WTC11 (cell line): Measurements from ENCODE around the gene ARL4C. TPM values are rescaled to one million over a fixed set of nuclear protein-coding genes. Genes with fewer than 3 reads are reported as not detected.

ENCODE experiments used
- ATAC-seq: fragments of 200-7000 bp; cut with Tn5 transposase; 2 replicates; pipeline ENCODE4 v1.10.0; 2021; ENCODE audit warnings: mild to moderate bottlenecking, moderate library complexity
- CTCF ChIA-PET: fragments of 300-600 bp; sonication (Branson Sonifier 250); formaldehyde crosslinking; loops from one replicate; lab custom pipeline; 2021; ENCODE audit warnings: antibody characterized with exemption; lab: Charles Lee
- POLR2A ChIA-PET: fragments of 350-600 bp; sonication (Branson Sonifier 250); formaldehyde crosslinking; loops from one replicate; lab custom pipeline; 2021; ENCODE audit warnings: antibody characterized with exemption; lab: Charles Lee
- DNase-seq: peaks from one replicate; pipeline ENCODE4 v3.0.0; 2021; ENCODE audit warnings: low spot score
- H3K27ac Mint-ChIP-seq: 2 replicates; pipeline ENCODE4 v1.8.0; 2021; ENCODE audit warnings: mixed read lengths
- H3K27me3 Mint-ChIP-seq: 2 replicates; pipeline ENCODE4 v1.8.0; 2021; ENCODE audit warnings: low read depth, mild to moderate bottlenecking, moderate library complexity, mixed read lengths
- H3K36me3 Mint-ChIP-seq: 2 replicates; pipeline ENCODE4 v1.8.0; 2021; ENCODE audit warnings: mixed read lengths
- H3K4me1 Mint-ChIP-seq: 2 replicates; pipeline ENCODE4 v1.8.0; 2022; ENCODE audit warnings: mixed read lengths
- H3K4me3 Mint-ChIP-seq: 2 replicates; pipeline ENCODE4 v1.8.0; 2021; ENCODE audit warnings: mild to moderate bottlenecking, moderate library complexity, mixed read lengths
- H3K9me3 Mint-ChIP-seq: 2 replicates; pipeline ENCODE4 v1.8.0; 2021; ENCODE audit warnings: mixed read lengths
- ESRRA ChIP-seq: sonication (generic); formaldehyde crosslinking; IDR thresholded peaks from 2 replicates; pipeline ENCODE4 v1.8.1; 2022; ENCODE audit warnings: mild to moderate bottlenecking, missing genetic modification reagents, borderline replicate concordance
- FOXJ3 ChIP-seq: sonication (generic); formaldehyde crosslinking; IDR thresholded peaks from 2 replicates; pipeline ENCODE4 v1.9.0; 2021; ENCODE audit warnings: missing genetic modification reagents, mild to moderate bottlenecking, borderline replicate concordance
- HMGA2 ChIP-seq: fragments of 250-450 bp; sonication (Bioruptor Pico); IDR thresholded peaks from 2 replicates; pipeline ENCODE4 v1.4.0; 2021; ENCODE audit warnings: mild to moderate bottlenecking, moderate library complexity
- RORB ChIP-seq: fragments of 250-450 bp; sonication (Bioruptor Pico); IDR thresholded peaks from 2 replicates; pipeline ENCODE4 v1.9.0; 2021; ENCODE audit warnings: mild to moderate bottlenecking
- TCF7 ChIP-seq: sonication (generic); formaldehyde crosslinking; IDR thresholded peaks from 2 replicates; pipeline ENCODE4 v1.8.0; 2022; ENCODE audit warnings: mild to moderate bottlenecking, low read depth, missing genetic modification reagents, moderate library complexity
- TEAD4 ChIP-seq: sonication (generic); formaldehyde crosslinking; IDR thresholded peaks from 2 replicates; pipeline ENCODE4 v1.8.0; 2022; ENCODE audit warnings: mild to moderate bottlenecking, missing genetic modification reagents
- ZBTB21 ChIP-seq: sonication (generic); formaldehyde crosslinking; IDR thresholded peaks from 2 replicates; pipeline ENCODE4 v1.8.1; 2023; ENCODE audit warnings: mild to moderate bottlenecking, missing genetic modification reagents, borderline replicate concordance
- ZNF138 ChIP-seq: sonication (generic); formaldehyde crosslinking; conservative IDR thresholded peaks from 2 replicates; pipeline ENCODE4 v1.8.1; 2022; ENCODE audit warnings: mild to moderate bottlenecking, moderate library complexity, missing genetic modification reagents
- ZNF263 ChIP-seq: sonication (generic); formaldehyde crosslinking; IDR thresholded peaks from 2 replicates; pipeline ENCODE4 v1.8.1; 2022; ENCODE audit warnings: low read depth, mild to moderate bottlenecking, moderate library complexity, missing genetic modification reagents
- total RNA-seq: library from RNA; stranded (reverse); gene quantifications from 3 replicates; pipeline ENCODE4 v1.2.3, GENCODE V29; 2021
- TF ChIP-seq, protein P1 (sequence below): sonication (generic); formaldehyde crosslinking; IDR thresholded peaks from 2 replicates; pipeline ENCODE4 v1.8.1; 2023; ENCODE audit warnings: mild to moderate bottlenecking, missing genetic modification reagents, moderate library complexity
- TF ChIP-seq, protein P2 (sequence below): fragments of 250-450 bp; sonication (Bioruptor Pico); IDR thresholded peaks from 2 replicates; pipeline ENCODE4 v2.1.2; 2022; ENCODE audit warnings: mild to moderate bottlenecking, moderate library complexity
- TF ChIP-seq, protein P3 (sequence below): sonication (generic); formaldehyde crosslinking; conservative IDR thresholded peaks from 2 replicates; pipeline ENCODE4 v1.8.1; 2023; ENCODE audit warnings: mild to moderate bottlenecking, low read depth, missing genetic modification reagents, moderate library complexity
- TF ChIP-seq, protein P4 (sequence below): sonication (generic); formaldehyde crosslinking; IDR thresholded peaks from 2 replicates; pipeline ENCODE4 v1.8.1; 2022; ENCODE audit warnings: mild to moderate bottlenecking, moderate library complexity, missing genetic modification reagents
- TF ChIP-seq, protein P5 (sequence below): sonication (generic); formaldehyde crosslinking; IDR thresholded peaks from 2 replicates; pipeline ENCODE4 v1.8.1; 2022; ENCODE audit warnings: low read depth, missing genetic modification reagents, borderline replicate concordance
- TF ChIP-seq, protein P6 (sequence below): sonication (generic); formaldehyde crosslinking; IDR thresholded peaks from 2 replicates; pipeline ENCODE4 v1.8.0; 2022; ENCODE audit warnings: mild to moderate bottlenecking, missing genetic modification reagents
- TF ChIP-seq, protein P7 (sequence below): sonication (generic); formaldehyde crosslinking; IDR thresholded peaks from 2 replicates; pipeline ENCODE4 v1.8.1; 2022; ENCODE audit warnings: missing genetic modification reagents, borderline replicate concordance
- TF ChIP-seq, protein P8 (sequence below): sonication (generic); formaldehyde crosslinking; IDR thresholded peaks from 2 replicates; pipeline ENCODE4 v1.8.1; 2023; ENCODE audit warnings: mild to moderate bottlenecking, moderate library complexity, missing genetic modification reagents

Gene ARL4C
- total RNA-seq, 1 experiment from 2014 or later, result 10.6 TPM

DNA sequence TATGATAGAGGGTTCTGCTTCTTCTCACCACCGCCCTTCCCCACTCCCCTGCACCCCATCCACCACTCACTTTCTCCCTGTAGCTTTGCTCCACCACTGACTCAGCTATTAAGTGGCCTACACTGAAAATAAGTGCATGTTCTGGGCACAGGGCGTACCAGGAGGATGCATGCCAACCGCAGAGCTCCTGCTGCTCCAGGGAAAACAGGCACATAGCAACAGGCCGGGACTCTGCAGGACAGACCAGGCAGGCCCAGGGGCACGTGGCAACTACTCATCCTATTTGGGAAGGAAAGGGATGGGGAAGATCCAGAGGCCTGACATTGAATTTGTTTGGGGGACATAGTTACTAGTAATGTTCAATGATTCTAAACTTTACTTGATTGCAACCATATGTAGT lies 28.4 kb downstream of the ARL4C start (continued):
- TF ChIP-seq HMGA2 (CRISPR knock-in tag) (no peak), ZNF138 (no peak)
- TF ChIP-seq, protein P1, sequence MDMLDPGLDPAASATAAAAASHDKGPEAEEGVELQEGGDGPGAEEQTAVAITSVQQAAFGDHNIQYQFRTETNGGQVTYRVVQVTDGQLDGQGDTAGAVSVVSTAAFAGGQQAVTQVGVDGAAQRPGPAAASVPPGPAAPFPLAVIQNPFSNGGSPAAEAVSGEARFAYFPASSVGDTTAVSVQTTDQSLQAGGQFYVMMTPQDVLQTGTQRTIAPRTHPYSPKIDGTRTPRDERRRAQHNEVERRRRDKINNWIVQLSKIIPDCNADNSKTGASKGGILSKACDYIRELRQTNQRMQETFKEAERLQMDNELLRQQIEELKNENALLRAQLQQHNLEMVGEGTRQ (CRISPR knock-in tag), result no peak

DNA sequence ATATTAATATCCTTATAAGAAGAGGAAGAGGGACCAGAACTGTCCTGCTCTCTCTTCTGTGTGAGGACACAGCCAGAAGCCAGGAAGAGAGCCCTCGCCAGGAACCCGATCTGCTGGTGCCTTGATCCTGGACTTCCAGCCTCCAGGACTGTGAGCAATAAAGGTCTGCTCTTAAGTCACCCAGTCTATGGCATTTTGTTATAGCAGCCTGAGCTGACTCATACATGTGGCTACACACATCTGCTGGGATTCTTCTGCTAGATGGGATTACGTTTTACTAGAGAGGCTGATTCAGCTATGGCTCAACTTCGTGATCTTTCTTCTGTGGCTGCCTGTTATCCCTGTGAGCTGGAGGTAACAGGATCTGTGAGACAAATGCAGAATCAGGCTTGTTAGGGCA lies 29.6 kb downstream of the ARL4C start:
- no peaks in the 10 kb centered on the region; the same call in 1 of the 2 replicates for H3K27me3 Mint-ChIP-seq
- DNase-seq, result no peak
- H3K27ac Mint-ChIP-seq, result no peak overlapping the region
- TF ChIP-seq, protein P2, sequence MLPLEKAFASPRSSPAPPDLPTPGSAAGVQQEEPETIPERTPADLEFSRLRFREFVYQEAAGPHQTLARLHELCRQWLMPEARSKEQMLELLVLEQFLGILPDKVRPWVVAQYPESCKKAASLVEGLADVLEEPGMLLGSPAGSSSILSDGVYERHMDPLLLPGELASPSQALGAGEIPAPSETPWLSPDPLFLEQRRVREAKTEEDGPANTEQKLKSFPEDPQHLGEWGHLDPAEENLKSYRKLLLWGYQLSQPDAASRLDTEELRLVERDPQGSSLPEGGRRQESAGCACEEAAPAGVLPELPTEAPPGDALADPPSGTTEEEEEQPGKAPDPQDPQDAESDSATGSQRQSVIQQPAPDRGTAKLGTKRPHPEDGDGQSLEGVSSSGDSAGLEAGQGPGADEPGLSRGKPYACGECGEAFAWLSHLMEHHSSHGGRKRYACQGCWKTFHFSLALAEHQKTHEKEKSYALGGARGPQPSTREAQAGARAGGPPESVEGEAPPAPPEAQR, result no peak
- TF ChIP-seq TCF7, result no peak
- no peak for TF ChIP-seq ZBTB21 (CRISPR knock-in tag)
- TF ChIP-seq, protein P3, sequence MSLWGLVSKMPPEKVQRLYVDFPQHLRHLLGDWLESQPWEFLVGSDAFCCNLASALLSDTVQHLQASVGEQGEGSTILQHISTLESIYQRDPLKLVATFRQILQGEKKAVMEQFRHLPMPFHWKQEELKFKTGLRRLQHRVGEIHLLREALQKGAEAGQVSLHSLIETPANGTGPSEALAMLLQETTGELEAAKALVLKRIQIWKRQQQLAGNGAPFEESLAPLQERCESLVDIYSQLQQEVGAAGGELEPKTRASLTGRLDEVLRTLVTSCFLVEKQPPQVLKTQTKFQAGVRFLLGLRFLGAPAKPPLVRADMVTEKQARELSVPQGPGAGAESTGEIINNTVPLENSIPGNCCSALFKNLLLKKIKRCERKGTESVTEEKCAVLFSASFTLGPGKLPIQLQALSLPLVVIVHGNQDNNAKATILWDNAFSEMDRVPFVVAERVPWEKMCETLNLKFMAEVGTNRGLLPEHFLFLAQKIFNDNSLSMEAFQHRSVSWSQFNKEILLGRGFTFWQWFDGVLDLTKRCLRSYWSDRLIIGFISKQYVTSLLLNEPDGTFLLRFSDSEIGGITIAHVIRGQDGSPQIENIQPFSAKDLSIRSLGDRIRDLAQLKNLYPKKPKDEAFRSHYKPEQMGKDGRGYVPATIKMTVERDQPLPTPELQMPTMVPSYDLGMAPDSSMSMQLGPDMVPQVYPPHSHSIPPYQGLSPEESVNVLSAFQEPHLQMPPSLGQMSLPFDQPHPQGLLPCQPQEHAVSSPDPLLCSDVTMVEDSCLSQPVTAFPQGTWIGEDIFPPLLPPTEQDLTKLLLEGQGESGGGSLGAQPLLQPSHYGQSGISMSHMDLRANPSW (CRISPR knock-in tag), result no peak
- TF ChIP-seq, protein P4, sequence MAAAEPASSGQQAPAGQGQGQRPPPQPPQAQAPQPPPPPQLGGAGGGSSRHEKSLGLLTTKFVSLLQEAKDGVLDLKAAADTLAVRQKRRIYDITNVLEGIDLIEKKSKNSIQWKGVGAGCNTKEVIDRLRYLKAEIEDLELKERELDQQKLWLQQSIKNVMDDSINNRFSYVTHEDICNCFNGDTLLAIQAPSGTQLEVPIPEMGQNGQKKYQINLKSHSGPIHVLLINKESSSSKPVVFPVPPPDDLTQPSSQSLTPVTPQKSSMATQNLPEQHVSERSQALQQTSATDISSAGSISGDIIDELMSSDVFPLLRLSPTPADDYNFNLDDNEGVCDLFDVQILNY, result no peak
- no peak for TF ChIP-seq ESRRA
- TF ChIP-seq ZNF263 (CRISPR knock-in tag), result no peak
- TF ChIP-seq, protein P5, sequence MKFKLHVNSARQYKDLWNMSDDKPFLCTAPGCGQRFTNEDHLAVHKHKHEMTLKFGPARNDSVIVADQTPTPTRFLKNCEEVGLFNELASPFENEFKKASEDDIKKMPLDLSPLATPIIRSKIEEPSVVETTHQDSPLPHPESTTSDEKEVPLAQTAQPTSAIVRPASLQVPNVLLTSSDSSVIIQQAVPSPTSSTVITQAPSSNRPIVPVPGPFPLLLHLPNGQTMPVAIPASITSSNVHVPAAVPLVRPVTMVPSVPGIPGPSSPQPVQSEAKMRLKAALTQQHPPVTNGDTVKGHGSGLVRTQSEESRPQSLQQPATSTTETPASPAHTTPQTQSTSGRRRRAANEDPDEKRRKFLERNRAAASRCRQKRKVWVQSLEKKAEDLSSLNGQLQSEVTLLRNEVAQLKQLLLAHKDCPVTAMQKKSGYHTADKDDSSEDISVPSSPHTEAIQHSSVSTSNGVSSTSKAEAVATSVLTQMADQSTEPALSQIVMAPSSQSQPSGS (CRISPR knock-in tag), result no peak
- TF ChIP-seq, protein P6, sequence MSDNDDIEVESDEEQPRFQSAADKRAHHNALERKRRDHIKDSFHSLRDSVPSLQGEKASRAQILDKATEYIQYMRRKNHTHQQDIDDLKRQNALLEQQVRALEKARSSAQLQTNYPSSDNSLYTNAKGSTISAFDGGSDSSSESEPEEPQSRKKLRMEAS (CRISPR knock-in tag), result no peak
- TF ChIP-seq FOXJ3 (CRISPR knock-in tag), result no peak
- TF ChIP-seq, protein P7, sequence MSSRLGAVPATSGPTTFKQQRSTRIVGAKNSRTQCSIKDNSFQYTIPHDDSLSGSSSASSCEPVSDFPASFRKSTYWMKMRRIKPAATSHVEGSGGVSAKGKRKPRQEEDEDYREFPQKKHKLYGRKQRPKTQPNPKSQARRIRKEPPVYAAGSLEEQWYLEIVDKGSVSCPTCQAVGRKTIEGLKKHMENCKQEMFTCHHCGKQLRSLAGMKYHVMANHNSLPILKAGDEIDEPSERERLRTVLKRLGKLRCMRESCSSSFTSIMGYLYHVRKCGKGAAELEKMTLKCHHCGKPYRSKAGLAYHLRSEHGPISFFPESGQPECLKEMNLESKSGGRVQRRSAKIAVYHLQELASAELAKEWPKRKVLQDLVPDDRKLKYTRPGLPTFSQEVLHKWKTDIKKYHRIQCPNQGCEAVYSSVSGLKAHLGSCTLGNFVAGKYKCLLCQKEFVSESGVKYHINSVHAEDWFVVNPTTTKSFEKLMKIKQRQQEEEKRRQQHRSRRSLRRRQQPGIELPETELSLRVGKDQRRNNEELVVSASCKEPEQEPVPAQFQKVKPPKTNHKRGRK, result no peak
- H3K4me1 Mint-ChIP-seq, result no peaks in the 10 kb centered on the region
- ChIA-PET CTCF (no interaction called here), POLR2A (no interaction called here)
- H3K9me3 Mint-ChIP-seq, result peaks cover 14% of the 10 kb centered on the region
- H3K36me3 Mint-ChIP-seq, result no peaks in the 10 kb centered on the region
- H3K4me3 Mint-ChIP-seq, result no peak overlapping the region
- no peak for ATAC-seq

DNA sequence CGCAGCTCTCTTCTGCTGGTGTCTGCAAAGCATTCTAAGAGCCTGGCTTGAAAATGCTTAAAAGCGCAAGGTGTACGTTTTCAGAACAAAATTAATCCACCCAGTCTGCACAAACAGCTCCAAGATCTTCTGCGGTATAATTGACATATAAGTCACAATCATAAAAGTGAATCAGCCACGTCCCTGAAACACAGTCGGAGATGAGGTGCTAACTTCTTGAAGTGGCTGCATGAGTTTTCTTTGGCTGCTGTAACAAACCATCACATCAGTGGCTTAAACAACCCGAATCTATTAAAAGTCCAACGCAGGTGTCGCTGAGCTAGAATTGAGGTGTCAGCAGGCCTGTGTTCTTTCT lies 32.6 kb downstream of the ARL4C start:
- H3K9me3 Mint-ChIP-seq, result peaks cover 8% of the 10 kb centered on the region
- H3K4me1 Mint-ChIP-seq, result peaks cover 5% of the 10 kb centered on the region
- H3K27ac Mint-ChIP-seq, result no peak overlapping the region
- H3K36me3 Mint-ChIP-seq, result no peaks in the 10 kb centered on the region
- POLR2A ChIA-PET, result no interaction called here
- ATAC-seq (no peak), DNase-seq (no peak)
- CTCF ChIA-PET, result no interaction called here
- TF ChIP-seq TEAD4 (no peak), HMGA2 (CRISPR knock-in tag) (no peak), RORB (CRISPR knock-in tag) (no peak)
- TF ChIP-seq, protein P8, sequence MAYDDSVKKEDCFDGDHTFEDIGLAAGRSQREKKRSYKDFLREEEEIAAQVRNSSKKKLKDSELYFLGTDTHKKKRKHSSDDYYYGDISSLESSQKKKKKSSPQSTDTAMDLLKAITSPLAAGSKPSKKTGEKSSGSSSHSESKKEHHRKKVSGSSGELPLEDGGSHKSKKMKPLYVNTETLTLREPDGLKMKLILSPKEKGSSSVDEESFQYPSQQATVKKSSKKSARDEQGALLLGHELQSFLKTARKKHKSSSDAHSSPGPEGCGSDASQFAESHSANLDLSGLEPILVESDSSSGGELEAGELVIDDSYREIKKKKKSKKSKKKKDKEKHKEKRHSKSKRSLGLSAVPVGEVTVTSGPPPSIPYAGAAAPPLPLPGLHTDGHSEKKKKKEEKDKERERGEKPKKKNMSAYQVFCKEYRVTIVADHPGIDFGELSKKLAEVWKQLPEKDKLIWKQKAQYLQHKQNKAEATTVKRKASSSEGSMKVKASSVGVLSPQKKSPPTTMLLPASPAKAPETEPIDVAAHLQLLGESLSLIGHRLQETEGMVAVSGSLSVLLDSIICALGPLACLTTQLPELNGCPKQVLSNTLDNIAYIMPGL, result no peak
- H3K27me3 Mint-ChIP-seq, result no peaks in the 10 kb centered on the region; the same call in 1 of the 2 replicates
- H3K4me3 Mint-ChIP-seq, result no peak overlapping the region
